NCI-H146 treated with DMSO at 0.1 percent for 48 hours (cell line): ENCODE measurements around the gene SPPL2B.
A peak's percentile ranks its signal among the peaks of the same experiment; 100 is the strongest.

Experiments used
- DNase-seq: peaks from one replicate; lab custom pipeline; 2025; ENCODE audit not compliant: unreplicated experiment; lab: John Stamatoyannopoulos, UW

The SPPL2B gene

DNA sequence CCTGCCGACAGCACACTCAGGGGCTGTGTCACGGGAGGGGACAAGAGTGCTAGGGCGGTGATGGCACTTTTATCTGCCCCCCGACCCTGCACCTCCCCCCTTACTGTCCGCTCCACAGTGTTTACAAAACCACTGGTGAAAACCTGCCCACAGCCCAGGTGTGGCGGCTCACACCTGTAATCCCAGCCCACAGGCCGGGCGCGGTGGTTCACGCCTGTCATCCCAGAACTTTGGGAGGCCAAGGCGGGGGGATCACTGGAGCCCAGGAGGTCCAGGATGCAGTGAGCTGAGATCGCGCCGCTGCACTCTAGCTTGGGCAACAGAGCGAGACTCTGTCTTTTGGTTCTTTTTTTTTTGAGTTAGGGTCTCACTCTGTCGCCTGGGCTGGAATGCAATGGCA, 32.3 kb upstream of the SPPL2B start:
- no peak for DNase-seq

DNA sequence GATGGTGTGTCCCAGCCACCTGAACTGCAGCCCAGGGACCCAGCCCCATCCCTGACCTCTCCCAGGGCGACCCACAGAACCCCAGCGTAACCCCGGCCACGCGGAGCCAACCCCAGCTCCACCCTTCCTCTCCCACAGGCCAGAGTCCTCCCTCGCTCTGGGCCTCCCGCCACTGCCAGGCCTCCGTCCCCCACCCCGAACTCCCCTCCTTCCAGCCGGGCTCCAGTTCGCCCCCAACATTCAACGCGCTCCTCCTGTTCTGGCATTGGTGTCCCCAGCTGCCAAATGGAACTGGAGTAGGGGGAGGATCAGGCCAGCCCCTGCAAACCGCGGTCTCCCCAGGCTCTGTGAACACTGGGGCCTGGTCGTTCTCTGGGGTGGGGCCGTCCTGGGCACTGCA, 28.0 kb upstream of the SPPL2B start:
- no peak for DNase-seq

DNA sequence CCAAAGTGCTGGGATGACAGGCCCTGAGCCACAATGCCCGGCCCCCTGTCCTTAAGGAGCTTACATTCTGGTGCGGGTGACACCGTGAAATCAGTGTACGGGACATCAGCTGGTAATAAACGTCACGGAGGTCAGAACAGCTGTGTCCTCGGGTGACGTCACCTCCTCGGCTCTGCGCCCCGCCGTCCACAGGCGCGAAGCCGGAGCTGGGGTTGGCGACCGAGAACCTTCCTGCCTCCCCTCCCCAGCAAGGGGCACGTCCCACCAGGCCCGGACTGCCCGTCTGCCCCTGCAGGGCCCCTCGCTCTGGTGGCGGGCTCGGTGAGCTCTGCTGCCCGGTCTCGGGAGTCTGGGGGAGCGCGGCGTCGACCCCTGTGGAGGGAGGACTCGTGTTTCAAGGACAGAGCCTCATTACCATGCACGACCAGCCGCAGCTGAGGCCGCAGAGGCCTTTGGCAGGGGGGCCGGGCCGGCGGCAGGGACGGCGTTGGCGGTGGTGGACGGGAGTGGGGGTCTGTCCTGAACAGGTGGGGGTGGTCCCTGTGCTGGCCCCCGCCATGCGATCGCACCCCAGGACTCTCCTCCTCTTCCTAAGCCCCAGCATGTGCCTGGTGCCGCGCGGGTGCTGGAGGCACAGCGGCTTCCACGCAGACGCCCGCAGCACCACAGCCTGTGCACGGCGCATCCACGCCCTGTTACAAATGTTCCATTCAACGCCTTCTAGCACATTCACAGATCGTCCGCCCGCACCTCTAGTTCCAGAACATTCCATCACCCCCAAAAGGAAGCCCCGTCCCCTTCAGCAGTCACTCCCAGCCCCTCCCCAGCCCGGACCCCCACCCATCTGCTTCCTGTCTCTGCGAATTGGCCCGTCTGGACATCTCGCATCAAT, 25.9 kb upstream of the SPPL2B start:
- DNase-seq = no peak

- no peak for DNase-seq
Measured at GRCh38 chr19:2303211-2303798, 25.2 kb upstream of the SPPL2B start.

DNA sequence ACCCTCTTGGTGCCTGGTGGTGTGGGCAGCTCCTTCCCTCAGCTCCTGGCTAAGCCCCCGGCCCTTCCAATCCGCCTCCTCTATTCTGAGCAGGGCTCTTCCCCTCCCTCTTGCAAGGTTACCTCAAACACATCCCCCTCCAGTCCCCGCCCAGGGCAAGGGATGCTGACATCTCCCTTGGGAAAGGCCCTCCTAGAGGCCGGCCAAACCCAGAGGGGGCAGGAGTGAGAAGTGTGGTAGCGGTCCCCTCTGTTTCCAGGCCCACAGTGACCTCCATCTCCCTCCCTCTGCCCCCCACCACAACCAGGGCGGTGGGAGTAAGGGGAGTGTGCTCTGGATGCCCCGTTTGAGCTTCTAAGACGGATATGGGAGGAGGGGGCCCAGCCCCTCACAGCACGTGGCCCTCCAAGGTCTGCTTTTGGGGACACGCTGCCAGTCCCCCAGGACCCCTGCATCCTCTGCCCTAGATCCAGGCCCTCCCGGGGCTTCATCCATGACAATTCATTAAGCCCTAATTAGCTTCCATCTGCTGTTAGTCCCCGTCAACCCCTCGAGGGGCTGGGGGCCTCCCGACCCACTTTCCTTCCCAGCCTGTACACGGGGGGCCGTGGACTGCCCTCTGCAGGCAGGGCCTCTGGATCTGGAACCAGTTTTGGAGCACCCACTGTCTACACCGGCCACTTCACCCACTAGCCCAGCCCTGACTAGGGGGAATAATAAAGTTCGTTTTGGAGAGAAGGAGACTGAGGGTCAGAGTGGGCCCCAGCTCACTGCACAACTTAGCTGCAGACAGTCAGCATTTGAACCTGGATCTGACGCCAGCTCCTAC, 22.8 kb upstream of the SPPL2B start:
- DNase-seq = no peak

GRCh38 chr19:2306281-2306806, 22.1 kb upstream of the SPPL2B start:
- no peak for DNase-seq

- DNase-seq = no peak
Measured at GRCh38 chr19:2306971-2307370, 21.5 kb upstream of the SPPL2B start.

DNA sequence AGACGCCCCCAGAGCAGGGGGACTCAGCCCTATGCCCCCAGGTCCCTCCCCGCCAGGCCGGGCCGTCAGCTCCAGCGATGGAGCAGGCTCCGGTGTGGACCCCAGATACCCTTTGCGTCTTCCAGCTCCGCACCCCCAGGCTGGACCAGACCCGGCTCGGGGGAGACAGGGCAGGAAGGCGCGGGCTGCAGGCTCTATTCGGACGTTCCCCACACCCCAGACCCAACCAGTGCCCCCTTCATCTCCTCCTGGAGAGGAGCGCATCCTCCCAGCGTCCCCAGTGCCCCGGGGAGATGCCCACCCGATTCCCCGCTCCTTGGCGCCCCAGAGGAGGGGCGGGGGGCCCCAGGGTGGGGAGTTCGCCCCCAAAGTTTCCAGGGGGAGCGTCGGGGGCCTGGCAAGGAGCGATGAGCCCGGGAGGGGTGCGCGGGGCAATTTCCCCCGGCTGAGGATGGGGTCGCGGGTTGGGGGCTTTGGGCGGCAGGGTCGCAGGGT, 20.9 kb upstream of the SPPL2B start:
- DNase-seq = no peak

DNA sequence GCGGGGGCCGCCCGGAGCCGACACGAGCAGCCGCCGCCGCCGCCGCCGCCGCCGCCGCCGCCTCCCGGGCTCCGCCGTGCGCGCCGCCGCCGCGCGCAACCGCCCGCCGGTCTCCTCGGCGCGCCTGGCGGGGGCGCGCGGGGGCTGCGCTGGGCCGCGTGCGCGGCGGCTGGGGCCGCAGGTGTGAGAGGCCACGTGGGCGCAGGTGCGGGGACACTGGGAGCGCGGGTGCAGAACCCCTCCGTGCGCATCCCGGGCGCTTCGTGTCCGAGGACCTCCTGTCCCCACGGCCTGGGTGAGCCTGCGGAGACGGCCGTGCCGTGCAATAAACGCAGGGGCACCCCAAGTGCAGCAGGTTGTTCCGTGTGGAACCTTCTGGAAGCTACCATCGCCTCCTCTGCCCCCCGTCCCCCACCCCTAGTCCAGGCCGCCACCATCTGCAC, 20.3 kb upstream of the SPPL2B start, which contains the start of gene LINGO3:
Gene LINGO3 (minus strand): TSS at position 41 of the 443 bp plus-strand sequence. CDS start 16,378 bp downstream, outside the sequence.
- DNase-seq = no peak

- no peak for DNase-seq
Measured at GRCh38 chr19:2309734-2310362, 18.6 kb upstream of the SPPL2B start.

DNA sequence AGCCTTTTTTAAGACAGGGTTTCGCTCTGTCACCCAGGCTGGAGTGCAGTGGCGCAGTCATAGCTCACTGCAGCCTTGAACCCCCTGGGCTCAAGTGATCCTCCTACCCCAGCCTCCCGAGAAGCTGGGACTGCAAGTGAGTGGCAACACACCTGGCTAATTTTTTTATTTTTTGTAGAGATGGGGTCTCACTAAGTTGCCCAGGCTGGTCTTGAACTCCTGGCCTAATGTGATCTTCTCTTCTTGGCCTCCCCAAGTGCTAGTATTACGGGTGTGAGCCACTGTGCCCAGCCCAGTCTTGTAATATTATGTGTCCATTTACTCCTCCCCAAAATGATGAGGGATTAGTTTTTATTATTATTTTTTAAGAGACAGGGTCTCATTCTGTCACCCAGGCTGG, 17.4 kb upstream of the SPPL2B start:
- no peak for DNase-seq

- no peak for DNase-seq
Measured at GRCh38 chr19:2312820-2313501, 15.5 kb upstream of the SPPL2B start.

GRCh38 chr19:2315121-2315817, 13.2 kb upstream of the SPPL2B start:
- DNase-seq = no peak

DNA sequence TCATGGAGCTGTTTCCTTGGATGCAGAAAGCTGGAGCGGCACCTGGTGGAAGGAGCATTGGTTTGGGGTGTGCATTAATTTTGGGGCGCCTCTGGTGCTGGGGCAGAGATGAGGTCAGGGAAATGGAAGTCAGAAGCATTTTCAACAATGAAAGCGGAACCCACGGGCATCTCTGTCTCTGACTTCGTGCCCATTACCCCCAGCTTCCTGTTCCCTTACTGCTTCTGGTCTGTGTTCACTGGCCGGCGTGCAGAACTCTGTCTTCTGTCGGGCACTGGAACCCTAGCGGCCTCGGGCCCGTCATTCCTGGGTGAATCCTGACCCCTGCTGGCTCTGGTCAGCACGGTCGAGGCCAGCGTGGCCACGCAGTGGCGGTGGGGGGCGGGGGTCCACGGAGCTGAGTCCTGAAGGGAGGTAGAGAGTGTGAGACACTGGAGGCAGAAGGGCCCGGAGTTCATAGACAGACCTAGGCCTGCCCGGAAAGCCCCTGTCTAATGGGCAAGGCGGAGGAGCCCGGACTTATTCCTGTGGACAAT, 12.6 kb upstream of the SPPL2B start:
- DNase-seq = peak; percentile 10

DNA sequence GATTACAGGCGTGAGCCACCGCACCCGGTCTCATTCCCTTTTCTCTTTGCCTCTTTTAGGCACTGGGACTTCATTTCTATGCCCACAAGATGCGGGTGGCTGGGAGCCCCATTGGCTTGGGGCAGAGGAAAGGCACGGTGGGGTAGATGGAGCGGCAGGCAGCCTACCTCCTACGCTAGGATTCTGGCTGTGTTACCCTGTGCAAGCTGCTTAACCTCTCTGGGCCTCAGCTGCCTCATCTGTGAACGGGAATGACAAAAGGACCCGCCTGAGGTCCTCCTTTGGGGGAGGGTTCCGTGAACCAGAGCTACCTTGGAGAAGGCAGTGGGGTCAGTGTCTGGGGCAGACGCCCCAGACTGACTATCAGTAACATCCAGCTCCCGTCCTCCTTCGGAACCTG, 11.2 kb upstream of the SPPL2B start:
- no peak for DNase-seq

DNA sequence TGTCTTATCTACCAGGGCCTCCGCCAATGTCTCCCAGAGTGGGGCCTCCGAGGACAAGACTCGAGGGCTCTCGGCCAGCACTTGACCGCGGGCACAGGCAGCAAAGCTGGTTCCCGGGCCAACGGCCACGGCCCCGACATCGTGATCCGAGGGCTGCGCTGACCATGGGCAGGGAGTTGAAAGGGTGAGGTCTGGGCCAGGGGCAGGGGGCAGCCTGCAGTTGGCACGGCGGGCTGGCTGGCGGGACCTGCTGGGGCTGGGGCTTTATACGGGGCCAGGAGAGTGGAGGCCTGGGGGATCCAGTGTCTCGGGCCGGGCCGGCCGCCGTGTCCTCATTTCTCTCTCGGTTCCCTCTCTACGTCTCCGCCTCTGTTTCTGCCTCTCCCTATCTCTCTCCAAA, 10.7 kb upstream of the SPPL2B start:
- no peak for DNase-seq

DNA sequence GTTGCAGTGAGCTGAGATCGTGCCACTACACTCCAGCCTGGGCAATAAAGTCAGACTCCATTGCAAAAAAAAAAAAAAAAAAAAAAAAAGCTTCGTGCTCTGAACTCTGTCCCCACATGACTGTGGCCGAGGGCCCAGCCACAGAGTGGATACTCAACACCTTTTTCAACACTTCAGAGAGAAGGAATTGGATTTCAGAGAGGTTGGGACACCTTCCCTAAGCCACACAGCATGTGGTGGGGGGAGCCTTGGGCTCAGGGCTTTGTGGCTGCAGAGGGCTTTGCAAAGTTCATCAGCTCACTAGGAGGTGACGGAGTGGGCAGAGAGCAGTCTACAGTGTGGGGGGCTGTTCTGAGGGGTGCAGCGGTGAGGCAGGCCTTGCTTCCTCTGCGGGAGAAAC, 9.6 kb upstream of the SPPL2B start:
- DNase-seq = no peak

GRCh38 chr19:2319551-2319950, 8.9 kb upstream of the SPPL2B start:
- no peak for DNase-seq

DNA sequence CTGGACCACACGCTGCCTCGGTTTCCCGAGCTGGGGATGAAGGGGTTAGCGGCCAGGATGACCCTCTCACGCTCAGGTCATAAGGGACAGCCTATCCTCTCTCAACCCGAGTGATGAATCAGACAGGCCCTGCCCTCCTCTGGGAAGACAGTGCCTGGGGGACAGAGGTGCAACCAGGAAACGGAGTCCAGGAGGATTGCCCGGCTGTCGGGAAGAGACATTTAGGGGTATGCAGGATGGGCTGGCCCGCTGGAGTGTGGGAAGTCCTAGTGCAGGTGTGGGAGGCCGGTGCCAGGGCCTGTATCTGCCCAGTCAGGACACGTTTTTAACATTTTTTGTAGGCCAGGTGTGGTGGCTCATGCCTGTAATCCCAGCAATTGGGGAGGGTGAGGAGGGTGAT, 8.4 kb upstream of the SPPL2B start:
- DNase-seq = no peak
